Fibroblast of lung (primary cell): ENCODE measurements around the gene ZNF546. TPM values are rescaled to one million over a fixed set of nuclear protein-coding genes. Genes with fewer than 3 reads are reported as not detected.
"Not testable (repeated sequence)": the region's sequence is repeated elsewhere in the genome, so short reads cannot be mapped to it uniquely, and the experiment has no call there.

Source experiments
- DNase-seq, 2 donors: peaks; one replicate each; pipeline versions ENCODE4 v3.0.0 to v3.0.0-alpha.2; 2010; ENCODE audit warnings: low read depth in 2 of 2
- H2AFZ ChIP-seq: 2 replicates; pipeline ENCODE4 v1.5.1; 2012; ENCODE audit warnings: low read length, control low read depth, inconsistent platforms
- H3K27ac ChIP-seq: 2 replicates; pipeline ENCODE4 v1.5.1; 2011; ENCODE audit warnings: low read length, control low read depth; ENCODE audit not compliant: insufficient read depth
- H3K27me3 ChIP-seq: 2 replicates; pipeline ENCODE4 v1.5.1; 2011; ENCODE audit warnings: mild to moderate bottlenecking, low read length; ENCODE audit not compliant: control insufficient read depth, insufficient read depth
- H3K36me3 ChIP-seq: 2 replicates; pipeline ENCODE4 v1.5.1; 2011; ENCODE audit warnings: low read length; ENCODE audit not compliant: control insufficient read depth, insufficient read depth
- H3K4me1 ChIP-seq: 2 replicates; pipeline ENCODE4 v1.5.1; 2011; ENCODE audit warnings: low read length; ENCODE audit not compliant: control insufficient read depth, insufficient read depth; ENCODE audit errors: extremely low read depth
- H3K4me2 ChIP-seq: 2 replicates; pipeline ENCODE4 v1.5.1; 2011; ENCODE audit warnings: low read length, control low read depth; ENCODE audit not compliant: insufficient read depth; ENCODE audit errors: extremely low read depth
- H3K4me3 ChIP-seq, 4 experiments: fragments of 200-600 bp in 1 of 4; sonication (generic) in 1 of 4; replicated peaks in 1 of 4; 2 replicates each; pipeline ENCODE4 v1.5.1; 2011 to 2016; ENCODE audit warnings: low read length in 4 of 4, low read depth in 3 of 4, mild to moderate bottlenecking in 3 of 4, control low read depth in 2 of 4, inconsistent platforms in 1 of 4, mixed read lengths in 1 of 4; ENCODE audit not compliant: insufficient read depth in 1 of 4; ENCODE audit errors: control extremely low read depth in 1 of 4
- H3K79me2 ChIP-seq: 2 replicates; pipeline ENCODE4 v1.5.1; 2012; ENCODE audit warnings: mild to moderate bottlenecking, low read length, inconsistent platforms; ENCODE audit not compliant: control insufficient read depth, insufficient read depth
- H3K9ac ChIP-seq: 2 replicates; pipeline ENCODE4 v1.5.1; 2011; ENCODE audit warnings: mild to moderate bottlenecking, low read length, control low read depth; ENCODE audit not compliant: insufficient read depth
- H3K9me3 ChIP-seq: 2 replicates; pipeline ENCODE4 v1.5.1; 2012; ENCODE audit warnings: low read depth, low read length; ENCODE audit not compliant: control insufficient read depth, insufficient read depth
- H4K20me1 ChIP-seq: 2 replicates; pipeline ENCODE4 v1.5.1; 2011; ENCODE audit warnings: low read length; ENCODE audit not compliant: control insufficient read depth, insufficient read depth; ENCODE audit errors: extremely low read depth
- EZH2 ChIP-seq: IDR thresholded peaks from 2 replicates; pipeline ENCODE4 v1.5.1; 2012; ENCODE audit warnings: low read length, control low read depth, mild to moderate bottlenecking; ENCODE audit errors: missing control alignments
- polyA plus RNA-seq, 2 donors: library from polyadenylated mRNA; depleted of rRNA in 1 of 2; stranded (reverse) in 1 of 2; unstranded in 1 of 2; fragments of >200 nt; gene quantifications; 2 replicates each; pipeline ENCODE4 v1.2.1, GENCODE V29; 2011 to 2012; ENCODE audit warnings: missing spikeins in 1 of 2
- total RNA-seq: library from RNA; depleted of rRNA; stranded (reverse); fragments of >200 nt; gene quantifications from 2 replicates; pipeline ENCODE4 v1.2.1, GENCODE V29; 2014
- TF ChIP-seq, protein P1 (sequence below), 2 donors: IDR thresholded peaks in 1 of 2; conservative IDR thresholded peaks in 1 of 2; 1 replicate in 1 of 2; 2 replicates in 1 of 2; pipeline ENCODE4 v1.5.1; 2011 to 2012; ENCODE audit warnings: low read length in 2 of 2, control low read depth in 1 of 2, inconsistent platforms in 1 of 2, low read depth in 1 of 2, mild to moderate bottlenecking in 1 of 2

Gene ZNF546
- total and polyA plus RNA-seq, 2 donors (not counting 1 experiment from before 2014, with no cell fraction given): 1.6 to 15.7 TPM

GRCh38 chr19:40026597-40026970, 29.7 kb downstream of the ZNF546 start:
- Histone ChIP-seq H3K36me3 (no peaks in the 10 kb centered on the region), H3K9ac (no peak overlapping the region), H4K20me1 (no peaks in the 10 kb centered on the region), H3K27ac (no peak overlapping the region), H2AFZ (no peak overlapping the region), H3K4me1 (no peaks in the 10 kb centered on the region), H3K4me2 (no peak overlapping the region), H3K4me3 (no peak overlapping the region), H3K27me3 (no peaks in the 10 kb centered on the region), H3K9me3 (no peaks in the 10 kb centered on the region), H3K79me2 (no peaks in the 10 kb centered on the region)
- no peak for DNase-seq
- TF ChIP-seq, protein P1, sequence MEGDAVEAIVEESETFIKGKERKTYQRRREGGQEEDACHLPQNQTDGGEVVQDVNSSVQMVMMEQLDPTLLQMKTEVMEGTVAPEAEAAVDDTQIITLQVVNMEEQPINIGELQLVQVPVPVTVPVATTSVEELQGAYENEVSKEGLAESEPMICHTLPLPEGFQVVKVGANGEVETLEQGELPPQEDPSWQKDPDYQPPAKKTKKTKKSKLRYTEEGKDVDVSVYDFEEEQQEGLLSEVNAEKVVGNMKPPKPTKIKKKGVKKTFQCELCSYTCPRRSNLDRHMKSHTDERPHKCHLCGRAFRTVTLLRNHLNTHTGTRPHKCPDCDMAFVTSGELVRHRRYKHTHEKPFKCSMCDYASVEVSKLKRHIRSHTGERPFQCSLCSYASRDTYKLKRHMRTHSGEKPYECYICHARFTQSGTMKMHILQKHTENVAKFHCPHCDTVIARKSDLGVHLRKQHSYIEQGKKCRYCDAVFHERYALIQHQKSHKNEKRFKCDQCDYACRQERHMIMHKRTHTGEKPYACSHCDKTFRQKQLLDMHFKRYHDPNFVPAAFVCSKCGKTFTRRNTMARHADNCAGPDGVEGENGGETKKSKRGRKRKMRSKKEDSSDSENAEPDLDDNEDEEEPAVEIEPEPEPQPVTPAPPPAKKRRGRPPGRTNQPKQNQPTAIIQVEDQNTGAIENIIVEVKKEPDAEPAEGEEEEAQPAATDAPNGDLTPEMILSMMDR (conservative IDR thresholded peaks at IDR 0.05 in 1 of 2, IDR thresholded peaks at IDR 0.05 in 1 of 2; ENCODE audit: low read depth in 1 of 2, low read length in 2 of 2): no peak
- no peak for TF ChIP-seq EZH2

DNA sequence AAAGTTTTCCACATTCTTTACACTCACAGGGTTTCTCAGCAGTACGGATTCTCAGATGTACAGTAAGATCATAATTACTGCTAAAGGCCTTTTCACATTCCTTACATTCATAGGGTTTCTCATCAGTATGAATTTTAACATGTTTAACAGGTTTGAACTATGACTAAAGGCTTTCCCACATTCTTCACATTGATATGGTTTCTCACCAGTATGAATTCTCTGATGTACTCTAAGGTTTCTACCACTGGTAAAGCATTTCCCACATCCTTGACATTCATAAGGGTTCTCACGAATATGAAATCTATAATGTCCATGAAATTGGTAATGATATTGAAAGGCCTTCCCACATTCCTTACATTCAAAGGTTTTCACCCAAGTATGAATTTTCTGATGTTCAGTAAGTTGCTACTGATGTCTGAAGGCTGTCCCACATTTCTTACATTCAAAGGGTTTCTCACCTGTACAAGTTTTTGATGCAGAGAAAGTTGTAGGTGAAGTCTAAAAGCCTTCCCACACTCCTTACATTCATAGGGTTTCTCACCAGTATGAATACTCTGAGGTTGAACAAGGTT, 37.2 kb downstream of the ZNF546 start:
- Histone ChIP-seq H3K27ac (no peak overlapping the region), H3K9me3 (no peaks in the 10 kb centered on the region), H3K27me3 (no peaks in the 10 kb centered on the region), H3K9ac (no peak overlapping the region), H2AFZ (no peak overlapping the region), H3K4me2 (no peak overlapping the region), H3K4me3 (no peak overlapping the region), H3K79me2 (no peaks in the 10 kb centered on the region), H3K4me1 (no peaks in the 10 kb centered on the region), H4K20me1 (no peaks in the 10 kb centered on the region), H3K36me3 (no peaks in the 10 kb centered on the region)
- TF ChIP-seq, protein P1 (conservative IDR thresholded peaks at IDR 0.05 in 1 of 2, IDR thresholded peaks at IDR 0.05 in 1 of 2; ENCODE audit: low read depth in 1 of 2, low read length in 2 of 2): no peak
- TF ChIP-seq EZH2: no peak
- no peak for DNase-seq

- TF ChIP-seq, protein P1 (conservative IDR thresholded peaks at IDR 0.05 in 1 of 2, IDR thresholded peaks at IDR 0.05 in 1 of 2; ENCODE audit: low read depth in 1 of 2, low read length in 2 of 2): no peak
- no peak for TF ChIP-seq EZH2
- DNase-seq: peak; percentile 6 to 9
- H4K20me1 ChIP-seq: no peaks in the 10 kb centered on the region
Observed at GRCh38 chr19:40035996-40036395, 39.1 kb downstream of the ZNF546 start.

DNA sequence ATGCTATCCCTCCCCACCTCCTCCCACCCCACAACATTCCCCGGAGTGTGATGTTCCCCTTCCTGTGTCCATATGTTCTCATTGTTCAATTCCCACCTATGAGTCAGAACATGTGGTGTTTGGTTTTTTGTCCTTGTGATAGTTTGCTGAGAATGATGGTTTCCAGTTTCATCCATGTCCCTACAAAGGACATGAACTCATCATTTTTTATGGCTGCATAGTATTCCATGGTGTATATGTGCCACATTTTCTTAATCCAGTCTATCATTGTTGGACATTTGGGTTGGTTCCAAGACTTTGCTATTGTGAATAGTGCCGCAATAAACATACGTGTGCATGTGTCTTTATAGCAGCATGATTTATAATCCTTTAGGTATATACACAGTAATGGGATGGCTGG, 41.2 kb downstream of the ZNF546 start:
- H3K9me3 ChIP-seq, H3K4me3 ChIP-seq, H3K27ac ChIP-seq, H3K27me3 ChIP-seq, H2AFZ ChIP-seq, H3K4me2 ChIP-seq, H4K20me1 ChIP-seq, H3K4me1 ChIP-seq, H3K36me3 ChIP-seq, H3K9ac ChIP-seq, DNase-seq, H3K79me2 ChIP-seq: not testable (repeated sequence)

More at GRCh38 chr19:40035996-40036395, 39.1 kb downstream of the ZNF546 start:
- Histone ChIP-seq H3K36me3 (no peaks in the 10 kb centered on the region), H3K27me3 (no peaks in the 10 kb centered on the region), H3K4me1 (no peaks in the 10 kb centered on the region), H2AFZ (no peak overlapping the region), H3K9ac (no peak overlapping the region), H3K27ac (no peak overlapping the region), H3K4me3 (no peak overlapping the region), H3K9me3 (no peaks in the 10 kb centered on the region), H3K79me2 (no peaks in the 10 kb centered on the region), H3K4me2 (no peak overlapping the region)

DNA sequence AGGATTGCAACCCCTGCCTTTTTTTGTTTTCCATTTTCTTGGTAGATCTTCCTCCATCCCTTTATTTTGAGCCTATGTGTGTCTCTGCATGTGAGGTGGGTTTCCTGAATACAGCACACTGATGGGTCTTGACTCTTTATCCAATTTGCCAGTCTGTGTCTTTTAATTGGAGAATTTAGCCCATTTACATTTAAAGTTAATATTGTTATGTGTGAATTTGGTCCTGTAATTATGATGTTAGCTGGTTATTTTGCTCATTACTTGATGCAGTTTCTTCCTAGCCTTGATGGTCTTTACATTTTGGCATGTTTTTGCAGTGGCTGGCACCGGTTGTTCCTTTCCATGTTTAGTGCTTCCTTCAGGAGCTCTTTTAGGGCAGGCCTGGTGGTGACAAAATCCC, 44.9 kb downstream of the ZNF546 start:
- not testable (repeated sequence) for H3K9me3 ChIP-seq, H3K36me3 ChIP-seq, H4K20me1 ChIP-seq, H3K27me3 ChIP-seq, H3K4me1 ChIP-seq, DNase-seq, H3K4me3 ChIP-seq, H2AFZ ChIP-seq, H3K4me2 ChIP-seq, H3K27ac ChIP-seq, H3K79me2 ChIP-seq, H3K9ac ChIP-seq
